IMR-90 (cell line): ENCODE measurements around the gene OR7C1. TPM values are rescaled to one million over a fixed set of nuclear protein-coding genes. Genes with fewer than 3 reads are reported as not detected.
"Not testable (repeated sequence)": the region's sequence is repeated elsewhere in the genome, so short reads cannot be mapped to it uniquely, and the experiment has no call there.

Experiments used
- ATAC-seq: fragments of 200-7000 bp; cut with Tn5 transposase; 2 replicates; pipeline ENCODE4 v1.9.1; 2020; ENCODE audit warnings: low read depth, mild to moderate bottlenecking, moderate library complexity
- BruUV-seq: library from RNA; stranded (reverse); fragments of 400-500 nt; replicated peaks from 2 replicates; lab custom pipeline; 2021; lab: Mats Ljungman, UMichigan
- CTCF ChIA-PET: fragments of 300-600 bp; formaldehyde crosslinking; extraction: SDS; loops from one replicate; lab custom pipeline; 2021; ENCODE audit warnings: antibody characterized with exemption; lab: Yijun Ruan, JAX
- POLR2A ChIA-PET: fragments of 300-600 bp; sonication (Branson Sonifier 250); formaldehyde crosslinking; loops from one replicate; lab custom pipeline; 2022; ENCODE audit warnings: antibody characterized with exemption; ENCODE audit not compliant: unreplicated experiment; lab: Charles Lee
- DNase-seq: peaks from one replicate; pipeline ENCODE4 v3.0.0; 2013
- H2AFZ ChIP-seq: replicated peaks from 2 replicates; pipeline ENCODE3; 2013; ENCODE audit warnings: low read length, mild to moderate bottlenecking; ENCODE audit not compliant: poor library complexity
- H2AK5ac ChIP-seq: 2 replicates; pipeline ENCODE4 v1.6.1; 2013; ENCODE audit warnings: low read depth, low read length, inconsistent platforms
- H2AK9ac ChIP-seq: replicated peaks from 2 replicates; pipeline ENCODE3; 2013; ENCODE audit warnings: mild to moderate bottlenecking, low read depth, low read length, moderate library complexity; ENCODE audit not compliant: poor library complexity
- H2BK120ac ChIP-seq: 2 replicates; pipeline ENCODE4 v1.6.1; 2013; ENCODE audit warnings: low read depth, low read length, inconsistent platforms
- H2BK15ac ChIP-seq: 3 replicates; pipeline ENCODE4 v1.6.1; 2013; ENCODE audit warnings: low read depth, low read length, inconsistent platforms
- H2BK20ac ChIP-seq: 2 replicates; pipeline ENCODE4 v1.6.1; 2013; ENCODE audit warnings: low read depth, mild to moderate bottlenecking, inconsistent platforms, low read length, moderate library complexity
- H2BK5ac ChIP-seq: 2 replicates; pipeline ENCODE4 v1.6.1; 2013; ENCODE audit warnings: mild to moderate bottlenecking, low read depth, low read length, inconsistent platforms; ENCODE audit not compliant: poor library complexity, severe bottlenecking
- H3K14ac ChIP-seq: replicated peaks from 2 replicates; pipeline ENCODE4 v1.6.1; 2013; ENCODE audit warnings: low read depth, low read length, inconsistent platforms
- H3K18ac ChIP-seq: 2 replicates; pipeline ENCODE4 v1.6.1; 2013; ENCODE audit warnings: low read depth, low read length, control low read depth
- H3K23ac ChIP-seq: 2 replicates; pipeline ENCODE4 v1.6.1; 2013; ENCODE audit warnings: low read depth, low read length, inconsistent platforms
- H3K27ac ChIP-seq: 2 replicates; pipeline ENCODE4 v1.5.1; 2013; ENCODE audit warnings: mild to moderate bottlenecking, control low read depth, low read length; ENCODE audit not compliant: insufficient read depth
- H3K27me3 ChIP-seq: 2 replicates; pipeline ENCODE4 v1.6.1; 2013; ENCODE audit warnings: low read length; ENCODE audit not compliant: control insufficient read depth, insufficient read depth
- H3K36me3 ChIP-seq: 2 replicates; pipeline ENCODE4 v1.6.1; 2013; ENCODE audit warnings: low read length, mixed read lengths; ENCODE audit not compliant: control insufficient read depth, insufficient read depth
- H3K4ac ChIP-seq: 2 replicates; pipeline ENCODE4 v1.6.1; 2013; ENCODE audit warnings: low read depth, low read length, inconsistent platforms
- H3K4me1 ChIP-seq: 2 replicates; pipeline ENCODE4 v1.6.1; 2013; ENCODE audit warnings: low read length, mixed read lengths; ENCODE audit not compliant: control insufficient read depth, insufficient read depth
- H3K4me2 ChIP-seq: 2 replicates; pipeline ENCODE4 v1.6.1; 2013; ENCODE audit warnings: low read depth, mild to moderate bottlenecking, control low read depth, low read length, moderate library complexity
- H3K4me3 ChIP-seq: 2 replicates; pipeline ENCODE4 v1.5.1; 2013; ENCODE audit warnings: low read depth, mild to moderate bottlenecking, control low read depth, low read length, moderate library complexity; ENCODE audit not compliant: insufficient read depth
- H3K56ac ChIP-seq: 2 replicates; pipeline ENCODE4 v1.6.1; 2013; ENCODE audit warnings: low read length, inconsistent platforms; ENCODE audit not compliant: insufficient read depth; ENCODE audit errors: extremely low read depth
- H3K79me1 ChIP-seq, 2 experiments: 2 replicates each; pipeline ENCODE4 v1.6.1; 2013; ENCODE audit warnings: low read length in 2 of 2, inconsistent platforms in 1 of 2, low read depth in 1 of 2
- H3K9ac ChIP-seq: 2 replicates; pipeline ENCODE4 v1.6.1; 2013; ENCODE audit warnings: low read depth, low read length, control low read depth
- H3K9me1 ChIP-seq: 2 replicates; pipeline ENCODE4 v1.6.1; 2013; ENCODE audit warnings: low read length, inconsistent platforms; ENCODE audit not compliant: insufficient read depth
- H3K9me3 ChIP-seq: 2 replicates; pipeline ENCODE4 v1.6.1; 2013; ENCODE audit warnings: low read length; ENCODE audit not compliant: control insufficient read depth, insufficient read depth
- H4K20me1 ChIP-seq: 2 replicates; pipeline ENCODE4 v1.6.1; 2013; ENCODE audit warnings: low read length, inconsistent platforms; ENCODE audit not compliant: insufficient read depth
- H4K5ac ChIP-seq: 2 replicates; pipeline ENCODE4 v1.6.1; 2013; ENCODE audit warnings: mild to moderate bottlenecking, low read depth, low read length, control low read depth
- H4K8ac ChIP-seq, 2 experiments: 2 replicates each; pipeline ENCODE4 v1.6.1; 2013; ENCODE audit warnings: low read depth in 2 of 2, low read length in 2 of 2, control low read depth in 1 of 2, inconsistent platforms in 1 of 2
- H4K91ac ChIP-seq: 2 replicates; pipeline ENCODE4 v1.6.1; 2013; ENCODE audit warnings: low read depth, low read length, inconsistent platforms; ENCODE audit not compliant: insufficient read depth
- WGBS, 2 experiments: methylation state at CpG; one replicate each; pipeline versions ENCODE4 v1.1.5 to v1.1.7; 2013; ENCODE audit warnings: missing lambda C conversion rate in 2 of 2; ENCODE audit not compliant: insufficient read length in 1 of 2; ENCODE audit errors: extremely low coverage in 2 of 2; 5-methylcytosine and 5-hydroxymethylcytosine counted together
- dilution Hi-C: fragments of 300-500 bp; cut with HindIII; formaldehyde crosslinking; loops from one replicate; pipeline ENCODE4 v1.14.3; 2018; ENCODE audit warnings: low sequenced_read_pairs; ENCODE audit not compliant: unreplicated experiment
- in situ Hi-C: fragments of 300-500 bp; cut with MboI; formaldehyde crosslinking; loops from 3 replicates; pipeline ENCODE4 v1.14.3; 2019; ENCODE audit warnings: low sequenced_read_pairs, inconsistent platforms, mixed read lengths
- intact Hi-C: fragments of 100-400 bp; cut with micrococcal nuclease; formaldehyde crosslinking; loops from 2 replicates; pipeline ENCODE4 v1.10.0; 2022
- polyA plus RNA-seq, 3 experiments: library from polyadenylated mRNA; depleted of rRNA; stranded (reverse); fragments of >200 nt; gene quantifications; 2 replicates each; pipeline ENCODE4 v1.2.3, GENCODE V29; 2012; ENCODE audit warnings: low replicate concordance in 1 of 3
- total RNA-seq: library from RNA; depleted of rRNA; stranded (reverse); fragments of >200 nt; gene quantifications from 2 replicates; pipeline ENCODE4 v1.2.3, GENCODE V29; 2012

OR7C1 gene
- total and polyA plus RNA-seq, 2 of the 4 experiments (the other 2 are of a cell fraction) = not detected

DNA sequence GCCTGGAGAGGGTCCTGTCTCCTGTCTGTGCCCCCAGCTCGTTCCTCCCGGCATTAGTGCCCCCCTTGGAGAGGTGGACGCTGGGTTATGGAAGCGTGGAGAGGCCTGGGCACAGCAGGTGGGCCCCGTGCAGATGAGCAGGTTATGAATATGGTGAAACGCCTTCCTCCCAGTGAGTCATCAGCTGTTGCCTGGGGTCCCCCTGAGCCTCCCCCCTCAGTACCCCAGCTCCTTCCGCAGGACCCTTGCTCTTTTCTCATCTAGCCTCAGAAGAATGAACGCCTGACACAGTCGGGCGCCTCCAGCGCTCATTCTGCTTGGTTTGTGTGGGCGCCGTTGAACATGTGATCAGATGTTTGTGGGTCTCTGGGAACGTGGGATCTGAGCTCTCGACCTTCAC, 69.1 kb downstream of the OR7C1 start:
- DNase-seq, H3K4me2 ChIP-seq, H3K56ac ChIP-seq, ATAC-seq, H2AFZ ChIP-seq, dilution Hi-C loops, H2BK120ac ChIP-seq, H3K18ac ChIP-seq, H3K27me3 ChIP-seq, H4K20me1 ChIP-seq, BruUV-seq, H2BK5ac ChIP-seq, intact Hi-C loops, H2AK9ac ChIP-seq, H3K27ac ChIP-seq, H3K4me3 ChIP-seq, CTCF ChIA-PET, H4K8ac ChIP-seq, H3K4me1 ChIP-seq, H3K79me1 ChIP-seq, H4K91ac ChIP-seq, H3K9ac ChIP-seq, H3K36me3 ChIP-seq, POLR2A ChIA-PET, H4K5ac ChIP-seq, in situ Hi-C loops, H3K23ac ChIP-seq, H3K9me1 ChIP-seq, H3K14ac ChIP-seq, H2BK15ac ChIP-seq, H2BK20ac ChIP-seq, H2AK5ac ChIP-seq, H3K4ac ChIP-seq: not testable (repeated sequence)
- H3K9me3 ChIP-seq = peaks cover 15% of the 10 kb centered on the region
- WGBS, 2 experiments = no CpG with 5 or more reads among the region's 15 CpGs

DNA sequence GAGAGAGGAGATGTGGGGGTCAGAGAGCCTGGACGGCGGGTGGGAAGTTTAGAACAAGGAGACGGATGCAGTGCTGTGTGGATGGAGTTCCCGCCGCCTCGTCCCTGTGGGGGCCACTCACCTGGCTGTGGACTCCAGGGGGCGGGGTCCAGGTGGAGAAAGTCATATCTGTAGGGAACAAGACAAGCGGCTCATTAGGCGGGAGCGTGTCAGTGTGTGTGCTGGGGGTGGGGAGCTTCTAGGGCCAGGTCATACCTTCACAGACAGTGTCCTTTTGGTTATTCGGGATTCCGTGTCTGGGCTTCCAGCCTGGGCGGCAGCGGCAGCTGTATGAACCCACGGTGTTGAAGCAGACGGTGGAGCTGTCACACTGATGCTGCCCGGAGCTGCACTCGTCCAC, 69.6 kb downstream of the OR7C1 start:
- POLR2A ChIA-PET, H2AK5ac ChIP-seq, DNase-seq, H3K56ac ChIP-seq, H3K9ac ChIP-seq, H2AFZ ChIP-seq, H4K8ac ChIP-seq, H3K4me2 ChIP-seq, H2BK20ac ChIP-seq, H3K23ac ChIP-seq, H2BK15ac ChIP-seq, H3K4me3 ChIP-seq, CTCF ChIA-PET, H2BK5ac ChIP-seq, H4K20me1 ChIP-seq, H3K79me1 ChIP-seq, in situ Hi-C loops, H3K27ac ChIP-seq, H3K14ac ChIP-seq, BruUV-seq, dilution Hi-C loops, ATAC-seq, H3K27me3 ChIP-seq, H4K5ac ChIP-seq, H4K91ac ChIP-seq, H2AK9ac ChIP-seq, H3K4me1 ChIP-seq, H3K36me3 ChIP-seq, H3K18ac ChIP-seq, H2BK120ac ChIP-seq, H3K4ac ChIP-seq, intact Hi-C loops, H3K9me1 ChIP-seq: not testable (repeated sequence)
- no CpG with 5 or more reads among the region's 18 CpGs for WGBS, 2 experiments
- H3K9me3 ChIP-seq = peaks cover 15% of the 10 kb centered on the region
